ENCODE results near the gene CRKL.

The CRKL gene

DNA sequence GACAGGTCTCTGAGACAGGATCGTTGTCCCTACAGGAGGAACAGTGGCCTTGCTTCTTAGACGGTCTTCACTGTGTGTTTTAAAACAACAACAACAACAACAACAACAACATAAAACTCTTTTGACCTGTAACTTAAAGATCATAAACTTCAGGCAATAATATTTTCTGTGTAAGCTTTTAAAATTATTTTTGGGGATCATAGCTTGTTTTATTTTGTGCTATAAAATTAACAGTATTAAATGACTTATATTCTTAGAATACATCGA is 36.1 kb downstream of the CRKL start:
- no peak for DNase-seq

DNA sequence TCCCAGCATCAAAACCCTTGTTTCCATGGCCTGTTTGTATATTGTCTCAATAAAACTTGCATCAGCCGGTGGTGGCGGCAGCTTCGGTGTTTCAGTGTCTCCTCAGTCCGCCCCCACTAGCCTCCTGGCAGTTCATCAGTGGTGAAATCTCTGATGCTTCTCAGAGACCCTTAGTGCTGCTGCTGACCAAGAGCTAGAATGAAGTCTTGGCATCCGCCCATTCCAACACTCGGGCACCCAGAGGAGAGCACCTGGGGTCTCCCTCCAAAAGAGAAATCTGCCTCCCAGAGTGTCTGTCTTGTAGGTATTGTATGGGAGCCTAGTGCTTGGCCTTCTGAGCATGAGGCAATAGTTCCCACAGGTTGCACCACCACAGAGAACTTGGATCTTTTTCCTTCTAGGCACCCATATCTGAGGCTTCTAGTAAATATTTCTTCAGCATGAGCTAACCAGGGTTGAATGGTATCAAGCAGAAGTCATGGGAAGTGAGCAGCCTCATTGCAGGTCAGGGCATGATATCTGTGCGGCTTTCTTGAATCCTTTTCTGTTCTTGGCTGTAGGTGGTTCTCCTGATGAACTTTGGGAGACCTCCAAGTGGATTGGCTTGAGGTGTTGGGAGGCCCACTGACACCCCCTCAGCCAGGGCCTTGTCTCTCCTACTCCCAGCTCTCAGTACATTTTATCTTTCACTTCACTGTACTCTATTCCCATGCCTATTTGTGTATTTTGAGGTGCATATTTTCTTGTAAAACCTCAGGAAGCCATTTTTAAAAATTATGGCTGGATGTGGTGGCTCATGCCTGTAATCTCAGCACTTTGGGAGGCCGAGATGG is 36.7 kb downstream of the CRKL start:
- no peak for DNase-seq

DNA sequence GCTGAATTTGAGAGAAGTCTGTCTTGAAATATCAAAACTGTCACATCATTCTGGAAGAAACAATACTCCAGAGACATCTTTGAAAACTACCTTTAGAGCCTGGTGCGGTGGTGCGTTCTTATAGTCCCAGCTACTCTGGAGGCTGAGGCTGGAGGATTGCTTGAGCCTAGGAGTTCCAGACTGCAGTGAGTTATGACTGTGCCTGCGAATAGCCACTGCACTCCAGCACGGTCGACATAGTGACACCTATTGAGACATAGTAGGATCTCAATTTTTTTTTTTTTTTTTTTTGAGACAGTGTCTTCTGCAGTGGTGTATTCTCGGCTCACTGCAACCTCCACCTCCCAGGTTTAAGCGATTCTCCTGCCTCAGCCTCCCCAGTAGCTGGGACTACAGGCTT is 38.3 kb downstream of the CRKL start:
- no peak for DNase-seq

DNA sequence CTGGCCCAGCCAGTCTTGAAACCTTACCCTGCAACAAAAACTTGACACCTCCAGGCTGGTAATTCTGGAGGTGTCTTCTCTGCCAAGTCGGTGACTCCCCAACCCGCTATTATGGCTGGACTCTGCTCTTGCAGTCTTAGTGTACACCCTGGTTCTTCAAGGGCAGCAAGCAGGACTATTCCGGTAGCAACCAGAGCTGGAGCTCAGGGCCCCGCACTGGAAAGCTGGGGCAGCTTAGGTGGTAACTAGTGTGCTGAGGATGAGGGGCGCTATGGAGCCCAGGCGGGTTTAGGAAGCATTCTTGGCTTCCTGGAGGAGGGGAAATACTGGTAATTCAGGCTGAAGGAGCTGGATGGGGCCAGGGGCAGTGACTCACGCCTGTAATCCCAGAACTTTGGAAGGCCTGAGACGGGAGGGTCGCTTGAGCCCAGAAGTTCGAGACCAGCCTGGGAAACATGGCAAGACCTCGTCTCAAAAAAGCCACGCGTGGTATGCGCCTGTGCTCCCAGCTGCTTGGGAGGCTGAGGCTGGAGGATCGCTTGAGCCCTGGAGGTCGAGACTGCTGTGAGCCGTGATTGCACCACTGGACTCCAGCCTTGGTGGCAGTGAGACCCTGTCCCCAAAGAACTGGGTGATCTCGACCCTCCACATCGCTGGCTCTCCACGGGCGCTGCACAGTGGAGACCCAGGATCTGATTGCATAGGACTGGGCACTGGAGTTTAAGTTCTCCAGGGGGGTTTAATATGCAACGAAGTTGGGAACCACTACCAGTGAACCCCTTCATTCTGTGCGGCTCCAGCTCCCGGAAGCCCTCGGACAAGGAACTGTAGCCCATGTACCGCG is 39.3 kb downstream of the CRKL start:
- DNase-seq, result no peak

DNA sequence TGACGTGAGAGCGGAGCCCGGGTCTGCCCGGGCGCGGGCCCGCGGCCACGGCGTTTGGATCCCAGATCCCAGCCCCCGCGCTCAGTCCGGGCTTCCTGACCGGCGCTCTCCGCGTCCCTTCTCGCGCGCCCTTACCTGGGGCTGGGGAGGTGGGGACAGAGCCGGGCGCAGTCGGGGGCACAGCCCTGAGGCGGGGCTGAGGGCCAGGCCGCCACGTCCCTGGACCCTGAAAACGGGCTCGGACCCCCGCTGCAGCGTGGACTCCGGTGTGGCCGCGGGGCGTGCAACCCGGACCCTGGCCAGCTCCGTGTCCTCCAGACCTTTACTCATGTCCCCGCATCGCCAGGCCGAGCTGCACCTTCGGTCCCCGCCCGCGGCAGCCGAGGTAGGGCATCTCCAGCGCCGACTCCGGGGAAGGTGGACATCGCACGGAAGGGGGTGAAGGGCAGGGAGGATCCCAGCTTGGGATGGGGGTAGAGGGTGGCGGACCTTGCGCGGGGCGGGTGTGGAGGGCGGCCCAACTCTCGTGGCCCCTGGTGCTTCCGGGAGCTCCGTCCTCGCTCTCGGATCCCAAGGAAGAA is 40.0 kb downstream of the CRKL start:
- DNase-seq, result no peak

DNA sequence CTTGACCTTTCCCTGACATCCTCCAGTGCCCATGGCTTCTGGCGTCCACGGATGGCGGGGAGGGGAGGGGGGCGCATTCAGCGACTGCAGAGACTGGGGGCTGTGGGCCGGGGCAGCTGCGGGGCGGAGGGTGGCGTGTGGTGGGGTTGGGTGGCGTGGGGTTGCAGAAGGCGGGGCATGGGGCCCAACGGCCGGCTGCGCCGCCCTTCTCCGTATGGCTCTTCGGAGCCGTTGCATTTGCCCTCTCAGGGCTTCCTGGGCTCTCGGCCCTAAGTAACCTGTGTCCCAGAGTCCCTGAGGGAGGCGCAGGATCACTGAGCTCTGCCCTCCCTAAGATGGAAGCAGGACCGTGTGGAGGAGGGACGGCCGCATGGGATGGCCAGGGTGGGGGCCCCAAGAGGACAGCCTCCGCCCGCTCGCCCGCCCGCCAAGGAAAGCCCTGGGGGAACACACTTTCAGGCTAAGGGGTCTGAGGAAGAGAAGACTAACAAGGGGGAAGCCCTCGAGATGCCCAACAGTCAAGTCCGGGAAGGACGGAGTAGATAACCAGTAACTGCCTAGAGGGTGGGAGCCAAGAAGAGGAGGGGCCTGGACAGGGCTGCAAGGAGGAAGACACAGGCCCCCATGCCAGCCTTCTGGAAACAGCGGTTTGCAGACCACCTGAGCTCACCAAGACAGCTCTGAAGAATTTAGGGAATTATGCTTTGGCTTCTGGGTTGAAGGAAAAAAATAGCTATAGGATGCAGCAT is 40.6 kb downstream of the CRKL start:
- DNase-seq, result no peak

DNA sequence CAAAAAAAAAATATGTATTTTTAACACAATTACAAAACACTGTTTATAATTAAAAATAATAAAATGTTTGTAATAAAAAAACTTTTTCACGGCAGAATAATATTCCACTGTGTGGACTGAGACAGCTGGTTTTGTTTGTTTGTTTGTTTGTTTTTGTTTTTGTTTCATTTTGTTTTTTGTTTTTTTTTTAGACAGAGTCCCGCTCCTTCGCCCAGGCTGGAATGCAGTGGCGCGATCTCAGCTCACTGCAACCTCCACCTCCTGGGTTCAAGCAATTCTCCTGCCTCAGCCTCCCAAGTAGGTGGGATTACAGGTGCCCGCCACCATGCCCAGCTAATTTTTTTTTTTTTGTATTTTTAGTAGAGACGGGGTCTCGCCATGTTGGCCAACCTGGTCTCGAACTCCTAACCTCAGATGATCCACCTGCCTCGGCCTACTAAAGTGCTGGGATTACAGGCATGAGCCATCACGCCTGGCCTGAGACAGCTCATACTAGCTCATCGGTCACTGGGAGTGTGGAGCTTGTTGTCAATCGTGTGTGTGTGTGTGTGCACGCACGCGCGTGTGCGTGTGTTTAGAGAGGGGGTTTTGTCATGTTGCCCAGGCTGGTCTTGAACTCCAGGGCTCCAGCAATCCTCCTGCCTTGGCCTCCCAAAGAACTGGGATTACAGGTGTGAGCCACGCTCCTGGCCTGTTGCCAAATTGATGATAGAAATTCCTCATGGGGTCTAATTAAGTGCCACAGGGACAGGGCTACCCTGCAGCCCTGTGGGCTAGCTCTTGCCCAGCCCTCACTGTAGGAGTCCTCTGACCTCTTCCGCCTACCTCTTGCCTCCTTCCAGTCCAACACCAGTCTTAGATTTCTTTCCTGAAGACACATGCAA is 42.6 kb downstream of the CRKL start:
- no peak for DNase-seq

DNA sequence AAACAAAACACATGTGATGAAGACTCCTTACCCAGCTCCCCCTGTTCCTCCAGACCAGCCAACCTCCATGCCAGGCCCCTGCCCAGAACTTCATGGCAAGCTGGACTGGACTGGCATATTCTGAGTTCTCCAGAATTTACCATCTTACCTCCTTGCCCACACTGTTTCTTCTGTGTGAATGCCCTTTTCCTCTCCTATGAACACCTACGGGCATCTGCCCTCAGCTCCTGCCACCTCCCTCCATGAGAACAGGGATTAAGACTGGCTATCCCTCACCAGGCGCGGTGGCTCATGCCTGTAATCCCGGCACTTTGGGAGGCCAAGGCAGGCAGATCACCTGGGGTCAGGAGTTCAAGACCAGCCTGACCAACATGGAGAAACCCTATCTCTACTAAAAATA is 43.4 kb downstream of the CRKL start:
- DNase-seq, result no peak

DNA sequence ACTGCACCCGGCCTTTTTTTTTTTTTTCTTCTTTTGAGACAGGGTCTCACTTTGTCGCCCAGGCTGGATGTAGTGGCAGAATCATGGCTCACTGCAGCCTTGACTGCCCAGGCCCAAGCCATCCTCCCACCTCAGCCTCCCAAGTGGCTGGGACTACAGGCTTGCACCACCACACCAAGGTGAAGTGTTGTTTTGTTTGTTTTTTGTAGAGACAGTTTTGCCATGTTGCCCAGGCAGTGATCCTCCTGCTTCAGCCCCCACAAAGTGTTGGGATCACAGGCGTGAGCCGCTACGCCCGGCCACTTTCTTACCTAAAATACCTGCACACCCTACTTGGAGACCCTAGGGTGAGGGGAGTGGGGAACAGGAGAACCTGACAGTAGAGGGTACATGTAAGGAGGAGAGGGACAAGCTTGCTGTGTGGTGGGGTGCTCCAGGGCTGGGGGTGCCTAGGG is 45.3 kb downstream of the CRKL start:
- DNase-seq, result no peak

DNA sequence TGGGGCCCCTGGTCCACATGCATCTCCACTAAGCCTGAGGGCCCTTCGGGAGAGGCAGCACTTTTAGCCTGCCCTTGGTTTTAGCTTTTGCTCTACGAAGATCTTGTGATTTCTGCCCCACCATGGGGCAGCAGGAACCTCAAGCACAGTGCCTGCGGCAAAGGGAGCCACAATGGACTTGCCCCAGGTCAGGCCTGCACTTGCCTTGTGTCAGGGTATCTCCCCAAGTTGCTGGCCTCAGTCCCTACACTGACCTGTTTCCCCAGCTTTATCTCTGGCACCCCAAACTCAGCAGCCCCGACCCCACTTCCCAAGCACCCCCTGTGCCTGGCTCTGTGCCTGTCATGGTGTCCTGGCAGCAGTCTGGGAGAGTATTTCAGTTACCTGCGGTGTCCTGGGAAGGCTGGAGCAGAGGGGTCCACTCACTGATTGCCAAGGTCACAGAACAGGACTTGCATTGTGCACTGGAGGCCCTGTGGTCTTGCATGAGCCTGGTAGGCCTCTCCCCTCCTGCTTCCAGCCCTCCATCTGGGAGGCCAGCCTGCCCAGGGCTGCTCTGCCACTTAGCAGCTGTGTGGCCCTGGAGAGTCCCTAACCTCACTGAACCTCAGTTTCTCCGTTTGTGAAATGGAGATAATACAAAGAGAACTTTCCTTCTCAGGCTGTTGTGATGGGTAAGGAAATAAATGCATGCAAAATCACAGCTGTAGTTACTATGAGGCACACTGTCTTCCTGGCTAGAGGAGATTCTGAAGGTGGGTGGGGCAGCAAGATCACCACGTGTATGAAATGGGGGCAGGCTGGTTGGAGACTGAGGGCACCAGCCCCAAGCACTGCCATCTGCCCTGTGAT is 46.2 kb downstream of the CRKL start:
- no peak for DNase-seq

DNA sequence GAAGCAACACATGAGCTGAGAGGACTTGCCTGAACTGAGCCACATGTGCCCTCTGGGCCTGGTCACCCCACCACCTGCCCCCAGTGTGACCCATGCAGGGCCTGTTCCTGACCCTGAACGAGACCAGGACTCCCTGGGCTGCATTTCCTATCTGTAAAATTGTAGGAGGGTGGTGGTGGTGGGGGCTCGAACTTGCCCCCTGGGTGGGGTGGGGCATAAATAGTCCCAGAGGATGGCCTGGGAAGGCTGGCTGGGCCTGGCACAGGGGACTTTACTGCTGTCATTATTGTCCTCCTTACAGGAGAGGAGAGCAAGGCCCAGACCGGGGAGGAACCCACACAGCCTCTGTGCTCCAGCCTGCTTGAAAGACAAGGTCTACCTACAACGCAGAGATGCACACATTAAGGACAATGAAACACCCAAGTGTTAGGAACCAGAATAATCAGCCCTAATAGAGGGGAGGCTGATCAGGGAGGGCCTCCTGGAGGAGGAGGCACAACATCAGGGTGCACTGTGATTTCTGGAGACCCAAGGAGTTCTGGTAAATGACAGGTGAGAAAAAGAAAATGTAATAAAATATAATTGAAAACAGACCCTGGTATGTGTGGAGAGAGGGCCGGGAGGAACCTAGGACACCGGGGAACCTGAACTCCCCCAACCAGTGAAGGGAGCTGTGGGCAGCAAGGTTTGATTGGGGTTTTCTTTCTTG is 47.0 kb downstream of the CRKL start:
- DNase-seq, result no peak

DNA sequence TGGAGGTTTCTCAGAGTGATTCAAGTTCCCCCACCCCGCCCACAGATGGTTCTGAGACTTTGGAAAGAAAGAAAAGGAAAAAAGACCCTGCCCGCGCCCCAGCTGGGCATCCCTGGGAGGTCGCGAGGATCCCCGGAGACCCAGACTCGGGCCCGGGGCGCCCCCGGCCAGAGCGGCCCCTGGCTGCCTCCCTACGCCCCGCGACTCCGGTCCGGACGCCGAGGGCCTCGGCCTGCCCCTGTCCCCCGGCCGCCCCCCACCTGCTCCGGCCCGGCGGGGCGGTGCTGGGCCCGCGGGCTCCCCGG is 47.5 kb downstream of the CRKL start:
- no peak for DNase-seq

DNA sequence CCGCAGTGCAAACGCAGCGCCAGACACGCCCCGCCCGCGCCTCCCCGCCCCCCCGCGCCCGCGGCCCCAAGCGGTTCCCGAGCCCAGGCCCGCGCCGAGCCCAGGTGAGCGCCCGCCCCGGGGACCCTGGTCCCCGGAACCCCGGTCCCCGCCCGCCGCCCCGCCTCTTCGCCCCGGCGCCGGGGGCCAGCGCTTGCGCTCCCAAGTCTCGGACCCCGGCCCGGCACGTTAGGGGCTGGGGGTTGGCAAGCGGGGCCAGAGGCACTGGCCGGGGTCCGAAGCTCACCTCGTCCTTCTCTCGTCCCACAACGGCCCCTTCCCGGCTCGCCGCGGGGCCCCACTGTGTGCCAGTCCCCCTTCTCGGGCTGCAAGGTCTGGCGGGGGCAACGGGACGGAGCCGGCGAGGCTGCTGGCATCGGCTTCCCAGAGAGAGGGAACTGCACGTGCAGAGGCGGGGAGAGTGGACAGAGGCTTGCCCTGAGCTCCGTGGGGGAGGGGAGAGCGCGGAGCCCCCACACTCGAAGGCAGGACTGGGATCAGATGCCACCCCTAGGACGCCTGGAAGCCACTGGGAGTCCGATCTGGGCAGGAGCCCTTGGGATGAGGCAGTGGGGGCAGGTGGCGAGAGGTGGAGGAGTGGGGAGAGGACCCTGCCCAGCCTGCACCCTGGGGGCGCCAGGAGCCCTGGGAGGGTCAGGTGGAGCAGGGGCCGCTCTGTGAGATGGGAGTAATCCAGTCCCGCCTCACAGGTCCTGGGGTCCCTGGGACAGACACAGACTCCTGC is 48.1 kb downstream of the CRKL start:
- DNase-seq, result no peak

DNA sequence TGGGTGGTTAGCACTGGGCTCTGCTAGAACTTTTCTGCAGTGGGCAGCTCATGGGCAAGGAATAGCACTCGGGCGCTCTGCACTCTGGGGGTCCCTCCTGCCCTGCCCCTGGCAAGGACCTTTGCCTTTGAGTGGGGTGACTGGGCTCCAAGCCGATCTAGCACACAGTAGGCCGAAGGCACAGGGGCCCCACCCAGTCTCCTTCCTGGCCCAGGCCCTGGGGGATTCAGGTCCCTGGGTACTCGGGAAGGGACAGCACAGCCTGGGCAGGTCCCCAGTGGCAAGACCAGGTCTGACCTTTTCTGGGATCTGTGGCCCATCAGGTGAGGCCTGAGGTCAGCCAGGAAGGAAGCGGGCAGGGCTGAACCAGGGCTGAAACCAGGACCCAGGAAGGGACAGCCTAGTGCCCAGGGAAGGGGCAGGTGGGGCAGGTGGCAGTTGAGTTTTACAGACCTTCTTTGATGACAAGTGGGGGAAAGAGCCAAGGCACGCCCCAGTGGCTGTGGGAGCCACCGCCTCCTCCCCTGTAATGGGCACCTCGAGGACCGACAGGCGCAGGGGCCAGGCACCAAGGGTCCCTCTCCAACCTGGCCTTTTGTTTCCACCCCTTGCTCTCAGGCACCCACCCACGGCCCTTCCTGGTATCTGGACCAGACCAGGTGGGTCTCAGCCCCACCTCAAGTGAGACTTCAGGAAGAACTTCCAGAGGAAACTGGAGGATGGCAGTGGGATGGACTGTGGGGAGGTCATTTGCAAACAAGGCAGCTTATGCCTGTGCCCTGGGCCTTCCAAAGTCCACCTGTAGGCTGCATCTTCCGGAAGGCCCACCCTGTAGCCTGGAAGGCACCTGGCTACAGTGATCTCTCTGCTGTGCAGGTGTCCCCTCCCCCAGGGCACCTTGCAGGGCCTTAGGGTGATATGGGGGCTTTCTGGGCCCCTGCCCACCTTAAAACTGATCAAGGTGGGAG is 49.0 kb downstream of the CRKL start:
- no peak for DNase-seq

DNA sequence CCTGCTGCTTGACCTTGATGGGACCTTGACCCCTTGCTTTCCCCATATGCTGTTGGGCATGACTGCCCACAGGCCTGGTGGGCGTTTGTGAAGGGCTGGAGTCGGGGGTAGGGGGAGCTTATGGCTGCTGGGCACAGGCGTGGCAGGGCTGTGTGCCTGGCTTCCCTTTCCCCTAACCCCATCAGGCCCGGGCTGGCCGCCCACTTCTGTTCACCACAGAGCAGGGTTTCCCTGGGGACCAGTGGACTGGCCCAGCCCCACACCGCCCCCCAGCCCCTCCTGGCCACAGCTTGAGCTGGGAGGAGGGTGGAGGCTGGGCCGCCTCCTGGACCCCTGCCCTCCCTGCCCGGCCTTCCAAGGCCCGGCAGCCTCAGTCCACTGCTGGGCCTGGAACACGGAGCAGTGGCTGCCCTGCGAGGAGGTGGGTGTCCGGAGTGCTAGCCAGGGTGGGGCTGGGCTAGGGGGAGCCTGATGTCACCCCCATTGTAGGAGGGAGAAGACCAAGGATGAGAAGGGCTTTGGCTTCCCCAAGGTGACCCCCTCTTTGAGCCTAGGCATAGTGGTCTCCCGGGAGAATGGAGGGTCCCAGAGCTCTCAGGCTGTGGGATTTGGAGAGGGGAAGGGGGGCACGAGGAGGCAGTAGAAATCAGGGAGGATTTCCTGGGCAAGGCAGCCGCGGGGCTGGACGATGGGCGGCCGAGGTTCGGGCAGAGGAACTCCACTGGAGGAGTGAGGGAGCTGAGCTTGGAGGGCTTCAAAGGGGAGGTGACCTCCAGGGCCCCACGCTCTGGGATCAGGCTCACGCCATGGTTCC is 49.9 kb downstream of the CRKL start, which contains the start of gene AIFM3:
Gene AIFM3, plus strand, starts transcription at position 373 of the 814 bp plus-strand sequence. CDS start 690 bp downstream, outside the sequence.
- no peak for DNase-seq

DNA sequence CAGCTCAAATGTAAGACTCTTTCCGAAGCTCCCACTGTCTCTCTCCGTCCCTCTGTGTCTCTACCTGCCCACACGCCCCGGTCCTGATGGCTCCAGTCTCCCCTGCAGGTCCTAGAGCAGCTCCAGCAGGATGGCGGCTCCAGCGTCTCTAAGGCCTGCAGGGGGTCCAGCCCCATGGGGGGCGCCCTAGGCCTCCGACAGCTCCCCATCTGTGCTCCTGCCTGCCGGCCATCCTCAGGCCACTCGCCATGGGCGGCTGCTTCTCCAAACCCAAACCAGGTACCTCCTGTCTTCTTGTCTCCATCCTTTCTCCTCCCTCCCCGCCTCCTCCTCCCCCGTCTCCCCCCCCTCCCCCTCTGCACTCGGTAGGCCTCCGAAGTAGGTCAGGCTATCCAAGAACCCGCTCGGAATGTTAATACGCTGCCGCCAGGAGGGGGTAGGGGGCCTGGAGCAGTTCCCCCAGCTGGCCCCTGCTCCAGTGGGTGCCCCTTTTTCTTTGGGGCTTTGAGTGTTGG is 50.5 kb downstream of the CRKL start:
- no peak for DNase-seq

DNA sequence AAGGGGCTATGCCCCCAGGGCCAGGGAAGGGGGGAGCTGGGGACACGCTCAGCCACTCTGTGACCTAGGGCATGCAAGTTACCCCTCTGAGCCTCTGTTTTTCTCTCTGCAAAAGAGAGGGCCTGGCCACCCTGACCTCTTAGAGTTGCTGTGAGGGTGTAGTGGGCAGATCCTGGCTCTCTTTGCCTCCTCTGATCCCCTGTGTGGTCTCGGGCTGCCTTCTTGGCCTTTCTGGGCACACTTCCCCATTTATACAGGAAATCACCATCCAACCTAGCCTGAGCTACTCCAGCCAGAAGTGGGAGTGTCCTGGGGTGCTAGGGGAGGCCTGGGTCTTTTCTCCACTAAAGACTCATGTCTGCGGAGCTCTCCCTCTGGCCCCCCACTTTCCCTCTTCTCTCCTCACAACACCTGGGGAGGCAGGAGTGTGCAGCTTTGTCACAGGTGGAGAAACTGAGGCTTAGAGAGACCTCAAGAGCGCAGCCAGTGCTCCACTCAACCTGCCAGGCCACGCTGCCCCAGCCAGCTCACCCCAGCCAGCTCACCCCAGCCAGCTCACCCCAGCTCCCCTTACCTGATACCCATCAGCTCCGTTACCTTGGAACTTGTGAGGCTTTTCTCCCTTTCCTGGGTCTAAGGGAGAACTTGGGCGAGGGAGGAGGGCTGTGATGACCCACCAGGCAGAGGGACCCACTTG is 51.2 kb downstream of the CRKL start:
- DNase-seq, result no peak
